GM19452 (cell line): Measurements from ENCODE around the gene WDFY4.

Experiments
- ATAC-seq: cut with Tn5 transposase; IDR thresholded peaks from one replicate; pipeline ENCODE4 v1.9.1; 2021; ENCODE audit not compliant: unreplicated experiment

Gene WDFY4

GRCh38 chr10:48805848-48806247 lies 121.2 kb downstream of the WDFY4 start:
- ATAC-seq, result no peak

- ATAC-seq, result no peak
These were observed 121.7 kb downstream of the WDFY4 start for GRCh38 chr10:48806342-48806741.

GRCh38 chr10:48807791-48808470 lies 123.3 kb downstream of the WDFY4 start:
- no peak for ATAC-seq

- ATAC-seq, result no peak
These were observed 124.6 kb downstream of the WDFY4 start for GRCh38 chr10:48809261-48809660.

- no peak for ATAC-seq
These were observed 126.8 kb downstream of the WDFY4 start for GRCh38 chr10:48811461-48811860.

GRCh38 chr10:48811917-48812316 lies 127.2 kb downstream of the WDFY4 start:
- no peak for ATAC-seq

GRCh38 chr10:48813291-48813690 lies 128.6 kb downstream of the WDFY4 start:
- ATAC-seq, result no peak

GRCh38 chr10:48813825-48814224 lies 129.2 kb downstream of the WDFY4 start:
- no peak for ATAC-seq

- ATAC-seq, result no peak
These were observed 130.3 kb downstream of the WDFY4 start for GRCh38 chr10:48814933-48815332.

- no peak for ATAC-seq
These were observed 132.5 kb downstream of the WDFY4 start for GRCh38 chr10:48817141-48817540.

- no peak for ATAC-seq
These were observed 133.4 kb downstream of the WDFY4 start for GRCh38 chr10:48818081-48818480.

- no peak for ATAC-seq
These were observed 134.3 kb downstream of the WDFY4 start for GRCh38 chr10:48818861-48819520.

- ATAC-seq, result no peak
These were observed 135.1 kb downstream of the WDFY4 start for GRCh38 chr10:48819783-48820182.

GRCh38 chr10:48820231-48820630 lies 135.6 kb downstream of the WDFY4 start:
- ATAC-seq, result no peak

GRCh38 chr10:48820699-48821098 lies 136.0 kb downstream of the WDFY4 start:
- ATAC-seq, result no peak

GRCh38 chr10:48821111-48821510 lies 136.4 kb downstream of the WDFY4 start:
- no peak for ATAC-seq

- no peak for ATAC-seq
These were observed 137.0 kb downstream of the WDFY4 start for GRCh38 chr10:48821692-48822091.

GRCh38 chr10:48833674-48834073 lies 149.0 kb downstream of the WDFY4 start:
- ATAC-seq, result no peak

GRCh38 chr10:48834189-48834965 lies 149.7 kb downstream of the WDFY4 start:
- ATAC-seq, result no peak

GRCh38 chr10:48835781-48836180 lies 151.1 kb downstream of the WDFY4 start:
- ATAC-seq, result no peak

GRCh38 chr10:48836605-48837004 lies 151.9 kb downstream of the WDFY4 start:
- no peak for ATAC-seq

GRCh38 chr10:48838834-48839233 lies 154.2 kb downstream of the WDFY4 start:
- ATAC-seq, result no peak
